AG08395 (cell line): ENCODE data around the gene ERC1.
"Not testable (repeated sequence)": the region's sequence is repeated elsewhere in the genome, so short reads cannot be mapped to it uniquely, and the experiment has no call there.

Source experiments
- DNase-seq: peaks from one replicate; pipeline ENCODE4 v3.0.0; 2012; ENCODE audit warnings: mixed read lengths, low spot score

The ERC1 gene

DNA sequence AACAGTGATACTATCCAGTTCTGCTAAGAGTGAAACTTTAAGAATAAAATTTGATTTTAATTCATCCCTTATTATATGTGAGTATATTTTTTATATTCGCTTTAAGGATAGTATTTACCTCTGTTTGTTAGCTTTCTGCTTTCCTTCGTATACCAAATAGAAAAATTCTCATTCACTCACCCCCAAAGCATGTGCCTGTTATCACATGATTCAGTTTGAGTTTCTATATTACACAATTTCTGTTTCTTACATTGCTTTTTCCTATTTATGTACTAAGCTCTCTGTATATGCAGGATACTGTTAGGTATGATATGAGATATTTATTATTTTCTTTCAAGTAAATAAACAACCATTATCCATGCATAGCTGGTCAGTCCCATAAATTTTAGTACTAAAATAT is 328.2 kb downstream of the ERC1 start:
- DNase-seq, result no peak

DNA sequence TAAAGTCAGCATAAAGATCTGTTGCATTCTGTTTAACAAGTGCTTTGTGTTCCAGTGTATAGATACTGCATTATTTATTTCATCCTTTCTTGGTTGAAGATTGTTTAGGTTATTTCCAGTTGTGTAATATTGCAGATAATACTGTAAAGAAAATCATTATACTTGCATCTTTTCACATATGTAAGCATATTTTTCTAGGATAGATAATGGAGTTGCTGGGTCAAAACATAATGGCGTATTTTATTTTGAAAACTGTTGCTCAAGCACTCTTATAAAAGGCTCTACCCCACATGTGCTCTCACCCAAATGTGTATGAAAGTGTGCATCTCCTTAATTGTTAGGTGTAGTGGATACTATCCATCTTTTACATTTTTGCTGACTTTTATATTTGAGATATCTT is 329.0 kb downstream of the ERC1 start:
- no peak for DNase-seq

DNA sequence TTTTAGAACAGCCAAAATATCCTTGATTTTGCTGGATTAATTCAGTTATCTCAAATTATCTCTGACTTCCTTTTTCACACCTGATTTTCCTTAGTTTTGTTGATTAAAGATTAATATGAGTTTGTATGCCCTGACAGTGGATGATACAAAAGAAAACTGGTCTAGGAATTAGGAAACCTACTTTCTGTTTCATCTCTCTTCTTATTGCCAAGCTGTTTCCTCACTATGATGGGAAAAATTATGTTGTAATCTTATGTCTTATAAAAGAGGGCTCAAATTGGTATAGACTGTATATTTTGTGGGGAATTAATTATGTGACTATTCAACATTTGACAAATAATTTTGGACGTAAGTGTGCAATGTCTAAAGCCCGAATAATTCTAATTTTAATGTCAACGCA is 331.8 kb downstream of the ERC1 start:
- DNase-seq, result no peak

DNA sequence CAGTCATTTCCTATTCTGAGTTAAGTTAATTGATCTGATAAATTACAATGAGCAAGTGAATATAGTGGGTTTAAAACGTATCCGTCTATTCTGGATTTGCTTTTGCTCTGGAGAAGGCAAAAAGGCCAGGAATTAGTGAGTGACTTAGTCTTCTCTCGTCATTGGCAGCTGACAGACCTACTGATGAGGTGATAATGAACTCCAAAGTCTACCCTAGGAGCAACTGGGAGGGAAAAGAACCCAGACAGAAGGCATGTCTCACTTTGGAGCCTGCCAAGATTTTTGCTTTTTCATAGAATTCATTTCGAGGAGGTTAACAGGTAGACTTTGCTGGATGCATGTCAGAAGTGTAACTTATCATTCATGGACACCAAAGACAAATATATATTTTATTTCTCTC is 333.1 kb downstream of the ERC1 start:
- no peak for DNase-seq

DNA sequence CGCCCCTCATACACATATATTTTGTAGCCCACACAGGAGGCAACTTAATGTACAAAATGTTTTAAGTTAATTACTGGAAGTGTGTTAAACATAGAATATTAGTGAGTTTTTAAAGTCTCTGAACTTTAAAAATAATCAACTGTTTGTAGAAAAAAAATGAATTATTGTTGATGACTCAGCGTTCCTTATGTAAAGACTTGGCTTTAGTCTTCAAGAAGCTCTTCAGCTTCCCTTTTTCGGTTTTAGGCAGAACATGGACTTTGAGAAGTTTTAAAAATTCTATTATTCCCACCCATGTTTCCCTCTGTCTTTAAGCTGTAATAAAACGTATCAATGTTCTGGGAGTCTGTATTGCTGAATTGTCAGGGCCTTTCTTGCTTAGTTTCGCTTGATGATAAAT is 333.9 kb downstream of the ERC1 start:
- DNase-seq, result no peak

DNA sequence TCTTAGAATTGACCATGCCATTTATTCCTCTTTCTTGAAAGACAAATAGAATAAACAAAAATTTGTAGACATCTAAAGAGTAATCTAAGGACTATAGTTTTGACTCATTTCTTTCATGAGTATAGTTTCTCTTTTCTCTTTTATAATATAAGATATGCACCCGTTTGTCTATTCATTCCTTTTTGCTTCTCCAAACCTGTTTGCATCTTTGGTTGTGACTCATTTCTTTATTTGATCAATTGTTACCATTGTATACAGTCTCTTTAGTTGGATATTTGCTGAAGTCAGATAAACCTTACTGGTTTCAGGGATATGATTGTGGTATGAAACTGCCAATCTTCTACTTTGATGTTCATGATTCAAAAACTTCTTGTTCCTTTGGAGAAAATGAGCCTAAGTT is 334.6 kb downstream of the ERC1 start:
- DNase-seq, result no peak

DNA sequence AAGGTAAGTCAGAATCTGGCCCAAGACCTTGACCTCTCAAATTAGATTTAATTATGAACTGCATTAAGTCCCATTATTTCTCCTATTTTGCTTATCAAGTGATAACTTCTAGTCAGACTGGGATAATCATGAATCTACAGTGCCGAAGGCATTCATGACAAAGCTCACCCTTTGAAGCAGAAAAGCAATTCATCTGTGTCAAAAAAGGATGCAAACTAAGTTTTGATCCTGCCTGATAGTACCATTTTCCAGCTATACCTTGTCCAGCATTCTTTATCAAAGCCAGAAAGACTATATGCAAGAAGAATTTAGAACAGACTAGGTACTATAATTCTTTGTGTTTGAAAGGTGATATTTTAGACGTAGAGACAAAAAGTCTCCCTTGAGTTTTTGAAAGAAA is 335.2 kb downstream of the ERC1 start:
- no peak for DNase-seq

DNA sequence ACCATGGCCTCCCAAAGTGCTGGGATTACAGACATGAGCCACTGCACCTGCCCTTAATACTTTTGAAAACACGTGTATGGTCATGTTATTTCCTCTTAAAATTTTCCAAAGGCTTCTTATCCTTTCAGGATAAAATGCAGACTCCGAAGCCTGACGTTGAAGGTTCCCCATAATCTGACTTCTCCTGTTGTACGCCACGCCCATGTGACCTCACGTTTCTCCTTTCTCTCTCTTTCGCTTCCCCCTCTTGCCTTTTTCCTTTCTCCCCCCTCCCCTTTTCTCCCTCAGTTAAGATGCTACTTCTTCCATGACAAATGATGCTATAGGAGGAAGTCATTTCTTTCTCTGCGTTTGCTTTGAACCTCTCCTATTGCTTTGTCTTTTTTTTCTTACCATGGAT is 337.4 kb downstream of the ERC1 start:
- DNase-seq, result no peak

DNA sequence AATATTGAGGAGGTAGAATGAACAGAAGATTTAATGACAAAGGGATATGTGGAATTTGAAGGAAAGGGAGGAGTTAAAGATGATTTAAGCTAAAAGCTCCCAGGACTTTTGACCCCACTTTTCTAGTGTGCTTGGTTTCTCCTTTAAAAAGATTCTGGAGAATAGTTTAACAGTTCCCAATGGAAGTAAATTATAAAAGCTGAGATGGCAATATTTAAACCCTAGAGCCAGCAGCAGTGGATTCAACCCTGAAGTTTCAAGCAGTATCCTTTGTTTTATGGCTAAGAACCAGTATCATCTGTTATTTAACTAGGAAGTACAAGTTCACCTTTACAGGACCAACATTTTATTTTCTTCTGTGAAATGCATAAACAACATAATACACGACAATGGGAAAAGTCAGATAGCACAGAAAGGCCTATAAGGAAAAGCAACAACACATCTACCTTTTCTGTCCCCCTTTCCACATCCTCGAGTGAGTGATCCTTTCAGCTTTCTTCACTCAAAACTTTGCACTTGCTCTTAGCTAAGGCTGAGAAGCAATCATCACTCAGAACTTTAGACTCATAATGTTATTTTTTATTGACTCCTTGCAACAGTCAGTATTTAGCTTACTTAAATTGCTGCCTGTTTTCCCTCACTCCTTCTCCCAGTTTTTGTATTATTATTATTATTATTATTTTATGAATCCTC is 338.9 kb downstream of the ERC1 start:
- no peak for DNase-seq

DNA sequence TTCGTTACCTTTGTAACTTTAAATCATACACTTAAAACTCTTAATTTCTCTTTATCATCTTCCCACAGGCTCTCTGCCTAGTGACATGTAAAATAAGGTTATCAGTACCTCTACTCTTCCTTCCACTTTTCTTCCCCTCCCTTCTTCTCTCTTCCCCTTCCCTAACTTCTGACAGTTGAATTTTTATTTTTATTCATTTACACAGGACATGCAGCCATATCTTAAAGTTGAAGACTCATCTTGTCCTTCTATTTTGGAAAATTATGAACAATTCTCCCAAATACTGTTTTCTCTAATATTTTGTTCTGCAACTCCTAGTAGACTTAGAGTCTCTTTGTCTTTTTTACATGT is 339.4 kb downstream of the ERC1 start:
- no peak for DNase-seq

DNA sequence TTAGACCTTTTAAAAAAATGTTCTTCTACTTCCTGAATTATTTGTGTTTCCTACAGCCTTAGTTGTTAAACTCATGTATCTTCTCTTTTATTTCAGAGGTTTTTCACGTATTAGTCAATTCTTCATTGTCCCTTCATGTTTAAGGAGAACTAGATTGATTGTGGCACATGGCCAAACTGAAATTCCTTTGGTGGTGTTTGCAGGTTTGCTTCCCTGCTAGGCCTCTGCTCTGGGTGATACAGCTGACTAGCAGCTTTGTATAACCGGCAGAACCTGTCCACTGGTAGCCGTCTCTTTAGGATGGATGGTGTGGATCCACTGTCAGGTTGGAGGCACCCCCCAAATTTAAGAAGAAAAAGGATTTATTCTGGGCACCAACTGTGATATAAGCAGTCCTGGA is 341.3 kb downstream of the ERC1 start:
- DNase-seq, result no peak

DNA sequence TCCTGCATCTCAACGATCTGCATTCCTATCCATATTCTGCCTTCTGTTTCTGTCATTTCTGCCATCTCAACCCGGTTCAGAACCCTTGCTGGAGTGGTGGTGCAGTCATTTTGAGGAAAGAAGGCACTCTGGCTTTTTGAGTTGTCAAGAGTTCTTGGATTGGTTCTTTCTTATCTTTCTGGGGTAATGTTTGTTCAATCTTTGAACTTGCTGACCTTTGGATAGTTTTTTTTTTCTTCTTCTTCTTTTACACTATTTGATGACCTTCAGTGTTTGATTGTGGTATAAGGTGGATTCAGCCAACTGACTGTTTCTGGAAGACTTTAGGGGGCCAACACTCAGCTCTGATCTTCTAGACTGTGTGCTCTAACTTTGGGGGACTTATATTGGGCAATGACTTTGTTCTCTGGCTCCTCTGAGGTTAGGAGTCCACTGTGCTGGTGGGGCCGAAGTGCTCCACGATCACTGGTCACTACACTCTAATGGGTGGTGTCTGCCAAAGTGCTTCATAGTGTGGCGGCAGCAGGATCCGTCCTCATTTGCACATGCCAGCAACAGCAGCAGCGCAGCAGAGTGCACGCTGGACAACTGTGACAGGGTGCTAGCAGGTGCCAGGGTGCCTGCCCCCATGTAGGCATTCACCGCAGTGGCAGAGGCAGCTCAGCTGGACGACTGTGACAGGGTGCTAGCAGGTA is 347.6 kb downstream of the ERC1 start:
- no peak for DNase-seq

DNA sequence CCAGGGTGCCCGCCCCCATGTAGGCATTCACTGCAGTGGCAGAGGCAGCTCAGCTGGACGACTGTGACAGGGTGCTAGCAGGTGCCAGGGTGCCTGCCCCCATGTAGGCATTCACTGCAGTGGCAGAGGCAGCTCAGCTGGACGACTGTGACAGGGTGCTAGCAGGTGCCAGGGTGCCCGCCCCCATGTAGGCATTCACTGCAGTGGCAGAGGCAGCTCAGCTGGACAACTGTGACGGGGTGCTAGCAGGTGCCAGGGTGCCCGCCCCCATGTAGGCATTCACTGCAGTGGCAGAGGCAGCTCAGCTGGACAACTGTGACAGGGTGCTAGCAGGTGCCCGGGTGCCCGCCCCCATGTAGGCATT is 348.1 kb downstream of the ERC1 start:
- not testable (repeated sequence) for DNase-seq

DNA sequence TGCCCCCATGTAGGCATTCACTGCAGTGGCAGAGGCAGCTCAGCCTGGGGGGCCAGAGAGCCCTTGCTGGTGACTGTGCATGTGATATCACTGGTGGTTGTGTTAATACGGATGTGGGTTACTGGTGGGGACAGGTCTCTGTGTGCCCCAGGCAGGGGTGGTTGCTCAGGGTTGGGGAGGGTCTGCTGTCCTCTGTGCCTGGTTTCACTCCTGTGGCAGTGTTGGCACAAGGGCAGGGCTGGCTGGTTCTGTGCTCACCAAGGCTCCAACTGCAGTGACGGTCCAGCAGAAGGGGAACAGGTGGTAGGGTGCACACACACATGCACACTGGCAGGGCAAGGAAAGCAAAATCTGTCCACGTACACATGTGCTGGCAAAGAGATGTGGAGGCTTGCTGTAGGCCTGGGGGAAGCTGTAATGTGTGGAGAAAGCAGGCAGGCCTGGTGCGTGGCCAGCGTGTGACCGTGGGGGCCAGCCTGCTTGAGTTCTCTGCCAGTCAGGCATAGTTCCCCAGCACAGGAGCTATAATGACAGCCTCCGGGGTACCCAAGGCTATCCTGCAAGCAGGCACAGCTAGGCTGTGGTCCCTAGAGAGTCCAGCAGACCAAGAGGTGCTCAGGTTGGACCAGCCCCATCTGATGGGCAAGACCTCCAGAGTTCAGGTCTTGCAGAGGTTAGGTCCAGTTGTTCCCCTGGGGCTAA is 348.7 kb downstream of the ERC1 start:
- no peak for DNase-seq

DNA sequence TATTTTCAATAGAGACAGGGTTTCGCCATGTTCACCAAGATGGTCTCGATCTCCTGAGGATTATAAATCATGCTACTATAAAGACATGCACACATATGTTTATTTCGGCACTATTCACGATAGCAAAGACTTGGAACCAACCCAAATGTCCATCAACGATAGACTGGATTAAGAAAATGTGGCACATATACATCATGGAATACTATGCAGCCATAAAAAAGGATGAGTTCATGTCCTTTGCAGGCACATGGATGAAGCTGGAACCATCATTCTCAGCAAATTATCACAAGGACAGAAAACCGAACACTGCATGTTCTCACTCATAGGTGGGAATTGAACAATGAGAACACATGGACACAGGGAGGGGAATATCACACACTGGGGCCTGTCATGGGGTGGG is 350.2 kb downstream of the ERC1 start:
- DNase-seq, result not testable (repeated sequence)

DNA sequence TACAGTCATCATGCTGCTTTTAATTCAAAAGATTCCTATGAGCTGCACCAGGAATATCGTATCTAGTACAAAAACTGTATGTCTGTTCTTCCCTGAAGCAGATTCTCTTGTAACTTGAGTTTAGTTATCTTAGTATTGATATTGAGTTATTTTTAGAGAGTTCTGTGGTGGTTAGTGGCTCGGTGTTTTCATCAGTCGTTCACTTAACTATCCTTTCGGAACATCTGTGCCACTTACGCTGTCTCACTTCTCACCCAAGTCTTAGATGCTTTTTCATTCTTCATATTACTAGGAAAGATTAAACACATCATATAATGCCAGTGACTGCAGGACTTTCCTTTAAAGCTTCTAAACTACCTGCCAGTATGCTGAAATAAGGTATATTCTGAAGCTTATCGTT is 352.4 kb downstream of the ERC1 start:
- no peak for DNase-seq

DNA sequence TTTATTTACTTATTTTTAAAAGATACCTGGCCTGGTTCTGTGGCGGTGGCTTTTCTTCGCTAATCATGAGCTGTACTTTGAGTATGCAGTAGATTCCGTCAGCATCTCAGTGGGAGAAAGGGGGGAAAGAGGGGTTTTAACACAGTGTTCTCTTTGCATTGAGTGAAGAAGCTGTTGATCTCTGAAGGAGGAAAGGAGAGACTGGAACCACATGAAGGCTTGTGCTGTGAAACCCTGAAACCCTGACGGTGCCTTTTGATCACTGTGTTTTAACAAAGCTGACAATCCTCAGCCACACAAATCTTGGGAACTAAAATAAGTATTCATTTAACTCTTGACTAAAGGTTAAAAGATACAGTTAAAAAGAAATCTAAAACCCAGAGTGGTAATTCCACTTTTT is 353.2 kb downstream of the ERC1 start:
- no peak for DNase-seq

DNA sequence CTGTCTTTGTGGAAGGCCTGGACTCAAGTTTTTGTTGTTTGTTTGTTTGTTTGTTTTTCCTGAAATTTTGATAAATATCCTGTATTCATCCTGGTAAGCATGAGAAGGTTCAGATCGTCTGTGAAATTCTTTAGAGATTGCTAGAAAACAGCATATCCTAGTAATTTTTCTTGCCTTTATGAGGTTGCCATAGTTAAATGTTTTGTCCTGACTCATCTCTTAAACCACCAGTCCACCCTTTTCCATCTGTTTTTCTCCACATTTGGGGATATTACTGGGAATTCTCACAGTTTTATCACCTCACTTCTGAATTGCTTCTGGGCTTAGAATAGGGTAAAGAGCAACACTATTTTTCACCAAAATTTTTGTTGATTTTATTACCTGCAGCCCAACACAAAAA is 355.1 kb downstream of the ERC1 start:
- peak; percentile 76 for DNase-seq

DNA sequence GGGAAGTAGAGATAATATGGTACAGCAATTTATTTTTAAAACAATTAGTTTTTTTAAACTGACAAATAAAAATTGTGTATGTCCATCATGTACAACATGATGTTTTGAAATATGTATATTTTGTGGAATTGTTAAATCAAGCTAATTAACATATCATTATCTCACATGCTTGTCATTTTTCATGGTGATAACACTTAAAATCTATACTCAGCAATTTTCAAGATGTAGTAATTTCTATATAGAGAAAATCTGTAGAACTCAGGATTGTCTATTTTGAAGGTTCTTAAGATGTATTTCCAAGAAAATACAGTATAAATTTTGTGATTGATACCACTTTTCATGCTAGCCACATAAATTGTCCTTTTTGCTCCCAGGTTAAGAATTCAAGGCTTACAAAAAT is 356.3 kb downstream of the ERC1 start:
- no peak for DNase-seq

DNA sequence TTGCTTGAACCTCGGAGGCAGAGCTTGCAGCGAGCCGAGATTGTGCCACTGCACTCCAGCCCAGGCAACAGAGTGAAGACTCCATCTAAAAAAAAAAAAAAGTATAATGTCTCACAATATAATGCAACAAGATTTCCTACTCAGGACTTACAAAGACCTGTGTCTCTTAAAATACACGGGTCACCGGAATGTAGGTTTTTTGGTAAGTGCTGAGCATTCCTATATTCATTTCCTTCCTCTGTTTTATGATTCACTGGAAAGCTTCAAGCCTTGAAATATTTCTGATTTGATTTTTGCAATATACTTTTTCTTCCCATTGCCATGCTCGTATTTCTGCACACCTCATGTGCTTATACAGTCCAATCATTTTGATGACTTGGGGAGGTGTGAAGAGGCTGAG is 357.6 kb downstream of the ERC1 start:
- DNase-seq, result no peak

DNA sequence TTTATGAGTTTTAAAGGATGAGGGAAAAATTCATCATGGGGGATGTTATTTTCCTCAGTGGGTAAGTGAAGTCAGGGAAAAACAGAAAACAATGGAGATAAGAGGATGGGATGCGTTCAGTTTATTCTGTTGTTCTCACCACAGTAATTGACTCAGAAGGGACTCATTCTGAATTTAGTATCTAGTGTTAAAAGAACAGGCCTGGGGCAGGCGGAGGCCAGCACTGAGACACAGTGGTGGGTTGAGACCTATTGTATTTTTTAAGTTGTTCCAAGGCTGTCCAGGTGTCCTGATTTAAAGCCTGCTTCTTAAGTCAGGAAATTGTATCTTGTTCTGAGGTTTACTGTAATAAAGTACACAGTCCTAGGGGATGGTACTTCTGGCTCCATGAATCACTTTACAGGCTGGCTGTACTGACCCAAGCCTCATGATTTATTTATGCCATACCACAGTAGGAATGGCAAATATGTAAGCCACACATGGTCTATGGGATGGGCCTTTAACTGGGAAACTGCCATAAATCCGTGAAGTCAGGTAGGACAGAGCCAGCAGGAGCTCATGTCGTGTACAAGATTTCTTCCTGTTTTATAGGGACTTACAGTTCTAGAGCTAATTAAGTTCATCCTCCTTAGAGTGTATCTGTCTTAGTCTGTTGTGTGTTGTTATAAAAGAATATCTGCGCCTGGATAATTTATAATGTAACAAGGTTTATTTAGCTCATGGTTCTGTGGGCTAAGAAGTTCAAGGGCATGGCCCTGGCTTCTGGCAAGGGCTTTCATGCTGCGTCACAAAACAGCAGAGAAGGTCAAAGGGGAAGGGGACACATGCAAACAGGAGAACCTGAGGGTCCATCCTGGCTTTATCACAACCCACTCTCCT is 359.3 kb downstream of the ERC1 start:
- DNase-seq, result peak; percentile 84

DNA sequence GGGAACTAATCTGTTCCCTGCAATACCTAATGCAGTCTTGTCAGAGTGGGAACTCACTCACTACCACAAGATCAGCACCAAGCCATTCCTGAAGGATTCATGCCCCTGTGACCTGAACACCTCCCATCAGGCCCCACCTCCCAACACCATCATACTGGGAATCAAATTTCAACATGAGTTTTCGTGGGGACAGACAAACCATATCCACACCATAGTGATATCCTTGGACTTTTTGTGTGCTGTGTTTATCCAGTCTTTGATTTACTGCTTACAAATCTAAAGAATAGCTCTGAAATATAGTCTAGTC is 359.9 kb downstream of the ERC1 start:
- DNase-seq, result no peak

DNA sequence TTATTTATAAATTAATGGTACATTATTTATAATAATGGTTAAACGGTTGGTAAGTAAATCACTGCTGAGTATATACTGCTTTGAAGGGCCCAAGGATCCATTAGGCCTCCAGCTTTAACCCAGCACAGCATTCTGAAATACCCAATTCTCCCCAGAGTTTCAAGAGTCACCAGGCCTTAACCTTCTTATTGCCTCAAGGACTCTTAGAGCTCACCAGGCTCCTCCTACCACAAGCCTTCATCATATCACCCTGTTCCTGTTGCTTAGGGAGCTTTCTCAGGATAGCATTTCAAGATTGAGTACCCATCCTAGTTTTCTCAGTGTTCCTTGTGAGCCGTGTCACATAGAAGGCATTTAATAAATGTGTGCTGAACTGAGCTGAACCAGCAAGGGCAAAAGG is 360.9 kb downstream of the ERC1 start:
- DNase-seq, result peak; percentile 15
